Endothelial cell of umbilical vein (primary cell): ENCODE results near the gene RANBP17. TPM values are rescaled to one million over a fixed set of nuclear protein-coding genes. Genes with fewer than 3 reads are reported as not detected.

Source experiments
- BruUV-seq: library from RNA; stranded (reverse); fragments of 400-500 nt; replicated peaks from 2 replicates; lab custom pipeline; 2021; lab: Mats Ljungman, UMichigan
- CTCF ChIA-PET: fragments of 300-600, 350-600 bp; sonication (Branson Sonifier 250); formaldehyde crosslinking; loops from one replicate; lab custom pipeline; 2021; ENCODE audit warnings: antibody characterized with exemption, inconsistent platforms; lab: Charles Lee
- POLR2A ChIA-PET: fragments of 300-600, 350-600 bp; sonication (Branson Sonifier 250); formaldehyde crosslinking; loops from one replicate; lab custom pipeline; 2021; ENCODE audit warnings: antibody characterized with exemption, inconsistent platforms; lab: Charles Lee
- DNase-seq: peaks from one replicate; pipeline ENCODE4 v3.0.0-alpha.2; 2011; ENCODE audit warnings: low read depth, low spot score
- FAIRE-seq: peaks from 2 replicates; lab custom pipeline; 2011; peaks lifted over from hg19 to GRCh38; lab: Jason Lieb, UNC
- H2AFZ ChIP-seq: 2 replicates; pipeline ENCODE4 v1.6.0; 2012; ENCODE audit warnings: low read depth, low read length, control low read depth, inconsistent platforms
- H3K27ac ChIP-seq: 2 replicates; pipeline ENCODE4 v1.5.1; 2011; ENCODE audit warnings: low read depth, mild to moderate bottlenecking, control low read depth, low read length, moderate library complexity; ENCODE audit not compliant: insufficient read depth
- H3K27me3 ChIP-seq, 2 experiments: 2 replicates each; pipeline versions ENCODE4 v1.6.0 to v1.6.1; 2011; ENCODE audit warnings: low read length in 2 of 2, mixed read lengths in 1 of 2; ENCODE audit not compliant: control insufficient read depth in 2 of 2, insufficient read depth in 2 of 2
- H3K36me3 ChIP-seq, 2 experiments: 2 replicates in 1 of 2; 3 replicates in 1 of 2; pipeline ENCODE4 v1.5.1; 2011; ENCODE audit warnings: low read length in 2 of 2, mild to moderate bottlenecking in 1 of 2, moderate library complexity in 1 of 2; ENCODE audit not compliant: control insufficient read depth in 2 of 2, insufficient read depth in 2 of 2; ENCODE audit errors: extremely low read depth in 1 of 2
- H3K4me1 ChIP-seq: 3 replicates; pipeline ENCODE4 v1.5.1; 2011; ENCODE audit warnings: mild to moderate bottlenecking, low read length; ENCODE audit not compliant: control insufficient read depth, insufficient read depth; ENCODE audit errors: extremely low read depth
- H3K4me2 ChIP-seq: 2 replicates; pipeline ENCODE4 v1.6.1; 2011; ENCODE audit warnings: low read length, control low read depth, mixed read lengths; ENCODE audit not compliant: insufficient read depth
- H3K4me3 ChIP-seq, 3 experiments: fragments of 200-600 bp in 1 of 3; sonication (generic), shearing (Covaris generic) in 1 of 3; replicated peaks in 1 of 3; 2 replicates each; pipeline ENCODE4 v1.5.1; 2011 to 2016; ENCODE audit warnings: control low read depth in 3 of 3, low read length in 3 of 3, mild to moderate bottlenecking in 2 of 3, inconsistent platforms in 1 of 3, low read depth in 1 of 3, moderate library complexity in 1 of 3; ENCODE audit not compliant: insufficient read depth in 1 of 3
- H3K79me2 ChIP-seq: 2 replicates; pipeline ENCODE4 v1.6.0; 2012; ENCODE audit warnings: low read length, inconsistent platforms; ENCODE audit not compliant: control insufficient read depth, insufficient read depth
- H3K9ac ChIP-seq: replicated peaks from 2 replicates; pipeline ENCODE3; 2011; ENCODE audit warnings: low read length, control low read depth; ENCODE audit not compliant: insufficient read depth; ENCODE audit errors: extremely low read depth
- H3K9me1 ChIP-seq: replicated peaks from 3 replicates; pipeline ENCODE4 v1.6.0; 2011; ENCODE audit warnings: mild to moderate bottlenecking, low read length; ENCODE audit not compliant: control insufficient read depth, insufficient read depth; ENCODE audit errors: extremely low read depth
- H3K9me3 ChIP-seq: replicated peaks from 2 replicates; pipeline ENCODE4 v1.5.1; 2012; ENCODE audit warnings: low read length, inconsistent platforms; ENCODE audit not compliant: control insufficient read depth, insufficient read depth
- H4K20me1 ChIP-seq: replicated peaks from 2 replicates; pipeline ENCODE3; 2011; ENCODE audit warnings: mild to moderate bottlenecking, low read length; ENCODE audit not compliant: control insufficient read depth, insufficient read depth; ENCODE audit errors: extremely low read depth
- GATA2 ChIP-seq: IDR thresholded peaks from 2 replicates; pipeline ENCODE4 v1.7.0; 2011; ENCODE audit warnings: low read depth, mild to moderate bottlenecking, moderate library complexity, mixed read lengths, low read length; ENCODE audit not compliant: insufficient read length, insufficient read depth
- MYC ChIP-seq: IDR thresholded peaks from one replicate; pipeline ENCODE4 v1.6.1; 2011; ENCODE audit warnings: mild to moderate bottlenecking, low read depth, low read length
- POLR2AphosphoS5 ChIP-seq: IDR thresholded peaks from 2 replicates; pipeline ENCODE4 v1.6.1; 2012; ENCODE audit warnings: low read depth, mild to moderate bottlenecking, control low read depth, low read length, moderate library complexity; ENCODE audit not compliant: insufficient read depth
- dilution Hi-C: fragments of 300-500 bp; cut with MboI; formaldehyde crosslinking; loops from one replicate; pipeline ENCODE4 v1.15.0; 2019; ENCODE audit warnings: low sequenced_read_pairs; ENCODE audit not compliant: extremely low pct_ligation_motif_present
- intact Hi-C: fragments of 100-400 bp; cut with micrococcal nuclease; formaldehyde crosslinking; loops from one replicate; pipeline ENCODE4 v1.10.0; 2022
- polyA plus RNA-seq, 4 experiments: library from polyadenylated mRNA; depleted of rRNA in 3 of 4; stranded (reverse) in 3 of 4; unstranded in 1 of 4; fragments of >200 nt; gene quantifications; 2 replicates each; pipeline versions ENCODE4 v1.2.1 to v1.2.3, GENCODE V29; 2011 to 2012; ENCODE audit warnings: missing spikeins in 1 of 4
- total RNA-seq: library from RNA; stranded (reverse); gene quantifications from 2 replicates; pipeline ENCODE4 v1.2.3, GENCODE V29; 2021
- TF ChIP-seq, protein P1 (sequence below), 2 donors: IDR thresholded peaks; 1 replicate in 1 of 2; 2 replicates in 1 of 2; pipeline ENCODE4 v1.5.1; 2011; ENCODE audit warnings: low read length in 2 of 2, mild to moderate bottlenecking in 2 of 2, moderate library complexity in 2 of 2, control low read depth in 1 of 2, inconsistent platforms in 1 of 2, low read depth in 1 of 2; ENCODE audit not compliant: insufficient read depth in 1 of 2; ENCODE audit errors: extremely low read depth in 1 of 2

The RANBP17 gene
- total and polyA plus RNA-seq, 2 donors (not counting 3 experiments of a cell fraction or from before 2014, with no cell fraction given), result 5.6 to 13.6 TPM

DNA sequence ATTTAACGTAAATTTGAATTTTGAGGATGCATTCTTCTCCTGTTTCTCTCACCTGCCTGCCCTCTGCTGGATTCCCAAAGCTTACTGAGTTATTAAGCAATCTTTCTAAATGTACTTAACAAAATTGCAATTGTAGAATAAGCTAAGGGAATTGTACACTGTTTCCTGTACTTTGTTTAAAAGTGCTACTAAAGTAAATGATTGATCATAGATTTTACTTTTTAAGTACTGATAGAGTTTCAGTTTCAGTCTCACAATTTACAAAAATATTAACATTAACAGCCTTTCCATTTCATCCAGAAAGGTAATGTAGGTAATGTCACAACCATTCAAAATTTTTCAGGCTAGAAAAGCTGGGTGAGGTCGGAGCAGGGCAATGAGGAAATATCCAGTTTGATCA, 4.8 kb upstream of the RANBP17 start:
- TF ChIP-seq POLR2AphosphoS5, result no peak
- TF ChIP-seq, protein P1, sequence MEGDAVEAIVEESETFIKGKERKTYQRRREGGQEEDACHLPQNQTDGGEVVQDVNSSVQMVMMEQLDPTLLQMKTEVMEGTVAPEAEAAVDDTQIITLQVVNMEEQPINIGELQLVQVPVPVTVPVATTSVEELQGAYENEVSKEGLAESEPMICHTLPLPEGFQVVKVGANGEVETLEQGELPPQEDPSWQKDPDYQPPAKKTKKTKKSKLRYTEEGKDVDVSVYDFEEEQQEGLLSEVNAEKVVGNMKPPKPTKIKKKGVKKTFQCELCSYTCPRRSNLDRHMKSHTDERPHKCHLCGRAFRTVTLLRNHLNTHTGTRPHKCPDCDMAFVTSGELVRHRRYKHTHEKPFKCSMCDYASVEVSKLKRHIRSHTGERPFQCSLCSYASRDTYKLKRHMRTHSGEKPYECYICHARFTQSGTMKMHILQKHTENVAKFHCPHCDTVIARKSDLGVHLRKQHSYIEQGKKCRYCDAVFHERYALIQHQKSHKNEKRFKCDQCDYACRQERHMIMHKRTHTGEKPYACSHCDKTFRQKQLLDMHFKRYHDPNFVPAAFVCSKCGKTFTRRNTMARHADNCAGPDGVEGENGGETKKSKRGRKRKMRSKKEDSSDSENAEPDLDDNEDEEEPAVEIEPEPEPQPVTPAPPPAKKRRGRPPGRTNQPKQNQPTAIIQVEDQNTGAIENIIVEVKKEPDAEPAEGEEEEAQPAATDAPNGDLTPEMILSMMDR (IDR thresholded peaks at IDR 0.05; ENCODE audit: extremely low read depth in 1 of 2, insufficient read depth in 1 of 2, low read depth in 1 of 2, low read length in 2 of 2), result no peak
- FAIRE-seq (no peak), DNase-seq (no peak)
- Histone ChIP-seq H3K36me3 (no peaks in the 10 kb centered on the region), H3K27ac (no peak overlapping the region), H3K4me3 (no peak overlapping the region), H3K79me2 (no peaks in the 10 kb centered on the region), H4K20me1 (no peaks in the 10 kb centered on the region), H3K9me1 (no peaks in the 10 kb centered on the region), H3K27me3 (no peaks in the 10 kb centered on the region), H3K9ac (no peak overlapping the region), H3K4me2 (no peak overlapping the region), H3K9me3 (peaks cover 6% of the 10 kb centered on the region), H2AFZ (no peak overlapping the region), H3K4me1 (no peaks in the 10 kb centered on the region)
- POLR2A ChIA-PET, result no interaction called here
- CTCF ChIA-PET, result interaction anchor here (1.2 kb wide), 1 partner anchor 40 kb away, joined by 3 read pairs; no protein-coding TSS in a partner anchor
- no TSS peak for BruUV-seq
- intact Hi-C loops, result no loop called here
- dilution Hi-C loops, result no loop called here

DNA sequence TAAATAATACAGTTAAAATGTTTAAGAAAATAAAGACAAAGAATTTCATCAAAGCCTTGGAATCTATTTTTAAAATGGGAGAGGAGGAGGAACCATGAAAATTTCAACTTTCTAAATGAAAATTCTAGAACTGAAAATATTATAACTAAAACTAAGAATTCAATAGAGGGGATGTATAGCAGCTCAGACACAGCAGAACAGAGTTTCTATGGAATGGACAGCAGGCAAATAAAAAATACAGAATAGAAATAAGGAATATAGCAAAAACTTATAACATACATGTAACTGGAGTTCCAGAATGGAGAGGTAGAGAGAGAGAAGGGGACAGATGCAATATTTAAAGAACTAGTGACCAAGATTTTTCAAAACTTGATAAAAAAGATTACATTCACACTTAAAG, 1.4 kb upstream of the RANBP17 start:
- FAIRE-seq (no peak), DNase-seq (no peak)
- no peak overlapping the region for H3K4me3 ChIP-seq
- H3K4me2 ChIP-seq, result no peak overlapping the region
- no peak overlapping the region for H2AFZ ChIP-seq
- no peaks in the 10 kb centered on the region for H3K36me3 ChIP-seq
- peaks cover 5% of the 10 kb centered on the region for H3K4me1 ChIP-seq
- ChIA-PET POLR2A (no interaction called here), CTCF (no interaction called here)
- peaks cover 19% of the 10 kb centered on the region for H3K79me2 ChIP-seq
- dilution Hi-C loops (no loop called here), intact Hi-C loops (loop anchor here (10.0 kb wide), 1 partner anchor 454 kb away; no protein-coding TSS in a partner anchor)
- H3K27ac ChIP-seq, result no peak overlapping the region
- no TSS peak for BruUV-seq
- H3K9me3 ChIP-seq, result peaks cover 6% of the 10 kb centered on the region
- H3K9ac ChIP-seq, result no peak overlapping the region
- no peaks in the 10 kb centered on the region for H3K9me1 ChIP-seq
- H4K20me1 ChIP-seq, result no peaks in the 10 kb centered on the region
- TF ChIP-seq GATA2 (no peak), MYC (no peak)
- no peaks in the 10 kb centered on the region for H3K27me3 ChIP-seq
